ENCODE measurements around the gene C11orf16.
"Not testable (repeated sequence)": the region's sequence is repeated elsewhere in the genome, so short reads cannot be mapped to it uniquely, and the experiment has no call there.

The C11orf16 gene

GRCh38 chr11:8932564-8933180 lies at the start of gene C11orf16:
C11orf16 (minus strand) TSS chr11:8932947; CDS start chr11:8932308, 639 bp downstream.
- no peak for DNase-seq (ENCODE audit: low read depth in 4 of 4, low spot score in 1 of 4)

DNA sequence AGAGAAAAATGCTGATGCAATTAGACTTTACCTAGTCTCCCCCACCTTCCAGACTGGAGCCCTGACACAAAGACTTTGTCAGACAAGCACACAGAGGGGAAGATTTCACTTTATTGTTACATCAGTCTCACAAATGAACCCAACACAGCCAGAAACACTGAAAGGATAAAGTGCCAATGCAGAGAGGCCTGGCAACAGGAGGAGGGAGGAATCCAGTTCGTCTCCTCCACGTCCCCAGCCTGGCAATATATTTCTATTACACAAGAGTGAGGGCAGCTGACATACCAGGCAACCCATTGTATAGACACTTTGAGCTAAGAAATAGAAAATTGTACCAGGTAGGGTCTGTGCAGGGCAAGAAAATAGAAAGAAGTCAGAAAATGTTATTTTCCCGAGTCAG lies 47.7 kb upstream of the C11orf16 start:
- no peak for DNase-seq (ENCODE audit: low read depth in 4 of 4, low spot score in 1 of 4)

DNA sequence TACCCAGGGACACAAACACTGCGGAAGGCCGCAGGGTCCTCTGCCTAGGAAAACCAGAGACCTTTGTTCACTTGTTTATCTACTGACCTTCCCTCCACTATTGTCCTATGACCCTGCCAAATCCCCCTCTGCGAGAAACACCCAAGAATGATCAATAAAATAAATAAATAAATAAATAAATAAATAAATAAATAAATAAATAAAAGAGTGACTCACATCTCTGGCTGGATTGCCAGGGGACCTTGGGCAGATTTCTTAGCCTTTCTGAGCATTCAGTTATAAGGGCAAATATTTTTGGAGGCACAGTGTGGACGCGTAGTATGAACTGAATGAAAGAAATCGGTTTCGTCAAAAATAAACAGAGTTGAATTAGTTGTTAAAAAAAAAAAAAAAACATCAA lies 46.6 kb upstream of the C11orf16 start:
- DNase-seq (ENCODE audit: low read depth in 4 of 4, low spot score in 1 of 4), result not testable (repeated sequence)

- no peak for DNase-seq (ENCODE audit: low read depth in 4 of 4, low spot score in 1 of 4)
Observed at GRCh38 chr11:8973121-8973520, 40.4 kb upstream of the C11orf16 start.

DNA sequence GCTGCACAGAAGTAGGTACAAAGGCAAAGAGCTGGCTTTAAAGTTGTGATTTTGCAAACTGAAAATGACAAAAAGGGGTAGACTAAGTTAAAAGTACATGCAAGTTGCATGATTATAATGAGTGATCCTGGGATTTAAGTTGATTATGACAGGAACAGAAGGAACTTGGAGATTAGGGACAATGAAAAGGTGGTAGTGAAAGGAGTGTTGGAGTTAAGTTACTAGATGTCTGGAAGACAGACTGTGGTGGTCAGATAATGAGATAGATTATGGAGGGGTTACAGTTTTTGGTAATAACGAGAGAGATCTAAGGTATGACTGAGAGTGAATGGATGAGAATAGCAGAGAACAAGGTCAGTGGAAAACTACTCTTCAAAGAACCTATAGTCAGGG lies 39.2 kb upstream of the C11orf16 start:
- DNase-seq (ENCODE audit: low read depth in 4 of 4, low spot score in 1 of 4), result no peak

DNA sequence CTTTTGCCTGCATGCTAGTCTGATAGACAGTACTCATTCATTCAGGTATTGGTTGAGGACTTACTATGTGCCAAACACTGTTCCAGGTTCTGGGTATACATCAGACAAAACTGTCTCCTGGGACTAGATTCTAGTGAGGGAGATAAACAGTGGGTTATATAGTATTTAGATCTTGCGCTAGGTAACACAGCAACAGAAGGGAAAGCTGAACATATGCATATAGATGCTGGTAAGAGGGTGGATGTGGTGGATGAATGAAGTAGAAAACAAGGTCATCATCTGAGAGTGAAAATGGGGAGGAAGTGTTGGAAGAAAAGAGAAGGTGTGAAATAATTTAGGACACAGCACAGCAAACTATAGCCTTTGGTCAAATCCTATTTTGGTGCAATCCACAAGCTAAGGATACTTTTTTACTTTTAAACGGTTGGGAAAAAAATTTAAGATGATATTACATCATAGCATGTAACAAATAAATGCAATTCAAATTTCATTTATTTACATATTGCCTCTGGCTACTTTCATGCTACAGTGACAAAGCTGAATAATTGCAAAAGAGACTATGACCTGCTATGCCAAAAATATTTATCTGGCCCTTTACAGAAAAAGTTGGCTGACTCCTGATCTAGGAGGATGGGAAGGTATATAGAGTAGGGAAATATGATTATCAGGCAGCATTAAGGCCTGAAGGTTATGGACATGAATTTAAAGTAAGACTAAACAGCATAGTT lies 38.6 kb upstream of the C11orf16 start:
- DNase-seq (ENCODE audit: low read depth in 4 of 4, low spot score in 1 of 4), result no peak

DNA sequence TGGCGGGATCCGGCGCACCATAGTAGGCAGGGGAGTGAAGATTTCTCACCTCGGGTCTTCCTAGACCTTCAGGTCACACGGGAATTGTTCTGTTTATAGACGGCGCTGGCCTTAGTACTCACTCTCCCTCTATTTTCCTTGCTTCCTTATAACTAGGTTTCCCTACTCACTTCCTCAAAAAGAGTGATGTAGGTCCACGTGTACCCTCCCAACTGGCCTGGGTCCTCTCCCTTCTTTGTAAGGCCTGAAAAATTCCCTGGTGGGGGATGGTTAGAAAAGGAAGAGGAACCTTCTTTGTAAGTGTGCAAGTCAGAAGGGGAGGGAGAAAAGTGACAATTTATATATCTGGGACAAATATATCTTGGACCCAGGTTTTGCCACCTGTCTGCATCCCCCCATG lies 34.4 kb upstream of the C11orf16 start:
- DNase-seq (ENCODE audit: low read depth in 4 of 4, low spot score in 1 of 4), result no peak

GRCh38 chr11:8964324-8965320 lies 31.9 kb upstream of the C11orf16 start, which contains the start of gene TMEM9B:
TMEM9B (minus strand) TSS chr11:8964442; CDS start chr11:8964313, 129 bp downstream.
- DNase-seq (ENCODE audit: low read depth in 4 of 4, low spot score in 1 of 4), result peak; percentile 50 to 81 (median 70)

DNA sequence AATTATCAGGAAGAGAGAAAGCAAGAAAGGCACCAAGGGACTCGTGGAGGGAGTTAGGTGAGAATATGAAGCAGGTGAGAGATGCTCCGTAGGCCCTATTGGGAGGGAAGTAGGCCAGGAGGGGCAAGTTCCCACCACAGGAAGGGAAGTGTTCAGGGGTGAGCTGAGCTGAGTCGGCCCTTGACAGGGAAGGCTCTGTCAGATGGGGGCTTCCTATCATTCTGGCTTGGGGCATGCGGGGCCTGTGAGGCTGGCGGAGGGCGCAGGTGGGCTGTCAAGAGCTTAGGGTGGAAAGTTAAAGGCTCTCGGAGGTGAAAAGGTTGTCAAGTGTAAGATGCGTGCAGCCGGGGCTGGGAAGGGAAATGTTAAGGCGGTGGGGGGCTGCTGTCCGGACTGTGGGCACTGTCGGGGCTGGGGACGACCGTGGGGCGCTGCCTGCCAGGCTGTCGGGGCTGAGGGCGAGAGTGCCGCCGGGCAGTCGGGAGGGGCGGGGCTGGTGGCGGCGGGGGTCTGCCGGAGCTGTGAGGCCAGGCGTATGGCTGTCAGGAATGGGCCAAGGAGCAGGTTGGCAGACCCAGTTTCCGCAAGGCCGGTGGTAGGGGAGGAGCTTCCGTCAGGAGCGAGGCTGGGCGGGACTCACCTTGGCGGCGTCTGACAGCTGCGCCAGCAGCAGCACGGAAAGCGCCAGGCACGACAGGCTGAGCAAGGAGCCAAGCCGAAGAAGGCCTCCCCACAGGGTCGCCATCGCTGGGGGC lies 31.0 kb upstream of the C11orf16 start:
- DNase-seq (ENCODE audit: low read depth in 4 of 4, low spot score in 1 of 4), result peak; percentile 57 to 73 (median 64)

DNA sequence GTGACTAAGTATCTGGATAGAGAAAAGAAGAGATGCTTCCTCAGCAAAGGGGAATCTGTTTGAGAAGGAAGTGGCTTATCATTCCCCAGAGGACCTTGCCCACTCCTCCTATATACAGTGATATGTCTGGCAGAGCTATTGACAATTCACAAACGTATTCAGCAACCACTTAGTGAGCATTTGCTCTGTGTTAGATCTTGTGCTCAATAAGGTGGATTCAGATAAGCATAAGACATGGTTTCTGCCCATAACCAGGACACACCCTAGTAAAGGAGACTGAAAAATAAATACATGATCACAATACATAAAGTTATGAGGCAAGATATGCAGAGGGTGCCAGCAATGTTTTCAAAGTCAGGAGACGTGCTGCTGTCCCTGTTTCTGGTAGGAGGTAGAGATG lies 30.1 kb upstream of the C11orf16 start:
- DNase-seq (ENCODE audit: low read depth in 4 of 4, low spot score in 1 of 4), result no peak

DNA sequence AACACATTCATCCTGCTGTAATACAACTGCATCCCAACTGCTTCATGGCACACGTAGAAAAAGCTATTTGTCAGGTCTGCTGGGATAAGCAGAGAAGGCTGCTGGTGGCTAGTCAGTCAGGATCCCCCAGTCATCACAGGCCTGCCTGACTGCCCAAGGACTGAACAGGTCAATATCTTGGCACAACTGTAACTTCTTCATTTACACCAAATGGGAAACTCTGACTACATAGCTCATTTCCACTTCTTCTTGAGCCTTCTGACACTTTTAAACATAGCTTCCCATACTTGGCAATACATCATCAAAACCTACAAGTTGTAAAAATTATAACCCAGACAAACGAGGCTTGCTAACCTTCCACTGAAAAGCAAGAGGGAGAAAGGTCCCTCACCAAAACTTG lies 28.7 kb upstream of the C11orf16 start:
- DNase-seq (ENCODE audit: low read depth in 4 of 4, low spot score in 1 of 4), result no peak

- DNase-seq (ENCODE audit: low read depth in 4 of 4, low spot score in 1 of 4), result no peak
Observed at GRCh38 chr11:8959546-8960166, 26.9 kb upstream of the C11orf16 start.

DNA sequence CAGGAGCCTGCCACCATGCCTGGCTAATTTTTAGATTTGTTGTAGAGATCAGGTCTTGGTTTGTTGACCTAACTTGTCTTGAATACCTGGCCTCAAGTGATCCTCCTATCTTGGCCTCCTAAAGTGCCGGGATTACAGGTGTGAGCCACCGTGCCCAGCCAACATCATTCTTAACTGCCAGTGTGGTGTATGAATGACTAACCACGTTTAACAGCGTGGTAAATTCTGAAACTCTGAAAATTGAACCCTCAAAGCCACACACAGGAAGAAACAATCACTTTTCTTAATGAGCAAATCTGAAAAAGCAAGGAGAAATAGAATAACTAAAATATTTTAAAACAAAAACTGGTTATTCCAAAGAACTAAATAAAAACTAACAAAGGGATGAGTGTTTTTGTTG lies 24.1 kb upstream of the C11orf16 start:
- DNase-seq (ENCODE audit: low read depth in 4 of 4, low spot score in 1 of 4), result no peak

DNA sequence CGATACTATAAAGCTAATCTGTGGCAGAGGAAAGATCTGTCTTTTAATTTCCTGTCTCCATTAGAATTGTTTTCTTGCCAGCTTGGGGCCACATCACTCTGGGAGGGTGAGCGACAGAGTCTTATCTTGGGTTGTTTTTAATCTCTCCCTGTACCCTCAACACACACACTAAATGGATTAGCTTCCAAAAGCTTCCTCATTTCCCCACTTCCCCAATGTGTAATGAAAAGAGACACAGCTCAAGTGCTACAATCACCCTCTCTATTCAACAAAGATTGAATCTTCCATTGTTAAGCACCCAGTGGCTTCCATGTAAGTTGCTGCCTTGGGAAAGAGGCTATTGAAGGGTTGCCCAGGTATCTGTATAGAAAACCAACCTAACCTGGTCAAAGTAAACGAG lies 16.1 kb upstream of the C11orf16 start:
- no peak for DNase-seq (ENCODE audit: low read depth in 4 of 4, low spot score in 1 of 4)

DNA sequence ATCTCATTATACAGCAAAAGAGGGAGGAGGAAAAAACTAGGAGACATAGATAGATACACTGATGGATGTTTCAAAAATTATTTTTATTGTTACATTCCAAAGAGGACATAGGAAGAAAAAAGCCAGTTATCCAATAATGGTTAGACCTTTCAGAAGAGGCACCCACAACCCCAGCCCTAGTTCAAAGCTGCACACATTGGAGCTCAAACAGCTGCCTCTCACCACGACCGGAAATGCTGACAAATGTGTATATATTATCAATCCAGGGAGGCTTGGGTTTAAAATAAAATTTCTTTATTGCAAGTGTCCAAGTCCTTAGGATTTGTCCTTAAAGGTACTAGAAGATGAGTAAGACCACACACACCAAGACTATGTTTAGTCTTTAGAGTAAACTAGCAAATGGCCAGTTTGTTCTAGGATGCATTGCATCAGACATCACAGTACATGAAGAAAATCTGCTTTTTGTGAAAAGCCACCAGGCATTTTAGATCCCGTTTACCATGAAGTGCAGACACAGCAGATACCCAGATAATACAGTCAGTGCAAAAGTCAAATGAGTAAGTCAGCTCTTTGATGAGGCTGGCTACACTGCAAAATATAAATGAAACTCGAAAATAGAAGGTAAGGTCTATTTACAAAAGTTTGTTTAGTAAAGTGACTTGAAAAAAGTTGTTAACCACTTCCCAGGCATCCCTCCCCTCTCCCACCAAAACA lies 14.6 kb upstream of the C11orf16 start:
- no peak for DNase-seq (ENCODE audit: low read depth in 4 of 4, low spot score in 1 of 4)

- no peak for DNase-seq (ENCODE audit: low read depth in 4 of 4, low spot score in 1 of 4)
Observed at GRCh38 chr11:8942518-8943066, 9.8 kb upstream of the C11orf16 start, which contains the start of gene ASCL3. ASCL3 (minus strand) TSS chr11:8943016; CDS start chr11:8938161, 4,855 bp downstream.

GRCh38 chr11:8941341-8942103 lies 8.8 kb upstream of the C11orf16 start:
- DNase-seq (ENCODE audit: low read depth in 4 of 4, low spot score in 1 of 4), result no peak

GRCh38 chr11:8937659-8938058 lies 4.9 kb upstream of the C11orf16 start:
- no peak for DNase-seq (ENCODE audit: low read depth in 4 of 4, low spot score in 1 of 4)

DNA sequence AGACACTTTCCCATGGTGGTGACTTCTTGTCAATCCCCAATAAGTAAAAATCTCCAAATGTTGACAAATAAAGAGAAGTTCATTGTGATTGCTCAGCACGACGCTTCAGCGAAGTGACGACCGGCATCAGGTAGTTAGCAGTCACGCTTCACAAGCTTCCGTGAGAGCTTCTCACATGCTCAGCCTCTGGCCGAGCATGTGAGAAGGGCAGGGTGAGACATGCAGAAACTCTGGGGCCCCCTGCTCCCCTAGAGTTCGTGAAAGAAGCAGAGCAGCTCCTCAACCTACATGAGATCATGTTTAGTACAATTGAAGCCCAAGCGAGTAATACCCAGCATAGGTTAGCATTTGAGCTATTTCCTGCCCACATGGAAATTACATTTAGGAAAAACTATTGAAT lies 4.4 kb upstream of the C11orf16 start:
- no peak for DNase-seq (ENCODE audit: low read depth in 4 of 4, low spot score in 1 of 4)

All from stimulated activated CD4-positive, alpha-beta T cell treated with anti-CD3 and anti-CD28 coated beads, Interleukin-1b, Interleukin-23, amount 100 ng/mL, for 24 hours (primary cell).